B cell (primary cell): ENCODE data around the gene GATAD2B. TPM values are rescaled to one million over a fixed set of nuclear protein-coding genes. Genes with fewer than 3 reads are reported as not detected.

Experiments used
- ATAC-seq: fragments of 200-7000 bp; cut with Tn5 transposase; one replicate; pipeline ENCODE4 v1.10.0; 2021; ENCODE audit warnings: low read depth, mild to moderate bottlenecking, moderate number of reproducible peaks, moderate library complexity
- CTCF ChIA-PET: fragments of 350-600 bp; sonication (Branson Sonifier 250); formaldehyde crosslinking; loops from one replicate; lab custom pipeline; 2021; ENCODE audit warnings: antibody characterized with exemption, inconsistent platforms; lab: Charles Lee
- POLR2A ChIA-PET: fragments of 350-600 bp; sonication (Branson Sonifier 250); formaldehyde crosslinking; loops from one replicate; lab custom pipeline; 2021; ENCODE audit warnings: antibody characterized with exemption; lab: Charles Lee
- DNase-seq: peaks from one replicate; pipeline ENCODE4 v3.0.0; 2013
- H2AFZ ChIP-seq: 2 replicates; pipeline ENCODE4 v1.6.1; 2012; ENCODE audit warnings: mild to moderate bottlenecking, low read depth, low read length; ENCODE audit not compliant: insufficient read depth, poor library complexity, severe bottlenecking
- H3K27ac ChIP-seq, 2 donors: 1 replicate in 1 of 2; 2 replicates in 1 of 2; pipeline ENCODE4 v1.5.1; 2012 to 2013; ENCODE audit warnings: low read length in 2 of 2, mild to moderate bottlenecking in 2 of 2, moderate library complexity in 1 of 2
- H3K27me3 ChIP-seq, 4 experiments: fragments of 200-600 bp in 1 of 4; sonication (generic) in 1 of 4; replicated peaks in 1 of 4; 1 replicate in 2 of 4; 2 replicates in 2 of 4; pipeline versions ENCODE4 v1.6.1 to v1.7.0; 2013 to 2016; ENCODE audit warnings: low read length in 3 of 4, mild to moderate bottlenecking in 2 of 4, mixed read lengths in 1 of 4, moderate library complexity in 1 of 4; ENCODE audit not compliant: insufficient read depth in 4 of 4, control insufficient read depth in 3 of 4; ENCODE audit errors: control extremely low read depth in 1 of 4
- H3K36me3 ChIP-seq, 2 experiments: replicated peaks in 1 of 2; 1 replicate in 1 of 2; 2 replicates in 1 of 2; pipeline versions ENCODE4 v1.6.1 to v1.7.1; 2013; ENCODE audit warnings: low read length in 1 of 2; ENCODE audit not compliant: insufficient read depth in 2 of 2, control insufficient read depth in 1 of 2; ENCODE audit errors: control extremely low read depth in 1 of 2, extremely low read depth in 1 of 2
- H3K4me1 ChIP-seq, 2 donors: fragments of 200-600 bp in 1 of 2; sonication (generic) in 1 of 2; 1 replicate in 1 of 2; 2 replicates in 1 of 2; pipeline versions ENCODE4 v1.5.1 to v1.6.1; 2013 to 2017; ENCODE audit warnings: low read length in 2 of 2; ENCODE audit not compliant: control insufficient read depth in 2 of 2, insufficient read depth in 2 of 2
- H3K4me2 ChIP-seq: replicated peaks from 2 replicates; pipeline ENCODE3; 2012; ENCODE audit warnings: mild to moderate bottlenecking, low read depth, low read length; ENCODE audit not compliant: poor library complexity, severe bottlenecking
- H3K4me3 ChIP-seq, 5 experiments: fragments of 200-600 bp in 1 of 5; sonication (generic) in 1 of 5; 1 replicate in 3 of 5; 2 replicates in 2 of 5; pipeline versions ENCODE4 v1.5.1 to v1.7.0; 2011 to 2016; ENCODE audit warnings: low read length in 4 of 5, mild to moderate bottlenecking in 4 of 5, low read depth in 2 of 5, control low read depth in 1 of 5, moderate library complexity in 1 of 5; ENCODE audit not compliant: insufficient read depth in 1 of 5; ENCODE audit errors: control extremely low read depth in 1 of 5, extremely low read depth in 1 of 5
- H3K79me2 ChIP-seq: fragments of 200-600 bp; sonication (generic); one replicate; pipeline ENCODE4 v1.6.0; 2016; ENCODE audit warnings: low read length; ENCODE audit not compliant: control insufficient read depth, insufficient read depth
- H3K9ac ChIP-seq: fragments of 200-600 bp; sonication (generic); 2 replicates; pipeline ENCODE4 v1.6.1; 2017; ENCODE audit warnings: mild to moderate bottlenecking, low read length, moderate library complexity
- H3K9me3 ChIP-seq, 3 donors: one replicate each; pipeline versions ENCODE4 v1.6.1 to v1.7.1; 2013; ENCODE audit warnings: low read length in 2 of 3; ENCODE audit not compliant: control insufficient read depth in 2 of 3, insufficient read depth in 1 of 3; ENCODE audit errors: control extremely low read depth in 1 of 3
- H4K20me1 ChIP-seq: 2 replicates; pipeline ENCODE4 v1.6.0; 2012; ENCODE audit warnings: mild to moderate bottlenecking, low read length; ENCODE audit not compliant: insufficient read depth, control insufficient read depth, poor library complexity, severe bottlenecking
- H3K27ac Mint-ChIP-seq: one replicate; pipeline ENCODE4 v1.8.0; 2021; ENCODE audit warnings: mixed read lengths
- H3K27me3 Mint-ChIP-seq: one replicate; pipeline ENCODE4 v1.8.0; 2021; ENCODE audit warnings: mixed read lengths
- H3K4me1 Mint-ChIP-seq: one replicate; pipeline ENCODE4 v1.8.0; 2021; ENCODE audit warnings: mixed read lengths
- H3K4me3 Mint-ChIP-seq: one replicate; pipeline ENCODE4 v1.8.0; 2021; ENCODE audit warnings: mixed read lengths
- H3K9me3 Mint-ChIP-seq: one replicate; pipeline ENCODE4 v1.8.0; 2022; ENCODE audit warnings: mixed read lengths; ENCODE audit not compliant: insufficient read depth
- EZH2 ChIP-seq: IDR thresholded peaks from 2 replicates; pipeline ENCODE4 v1.6.1; 2012; ENCODE audit warnings: borderline replicate concordance, low read depth, mild to moderate bottlenecking, moderate library complexity, low read length; ENCODE audit not compliant: insufficient read depth, poor library complexity, severe bottlenecking
- WGBS: methylation state at CpG from one replicate; pipeline ENCODE4 v1.1.5; 2013; ENCODE audit warnings: missing lambda C conversion rate; ENCODE audit not compliant: insufficient coverage; 5-methylcytosine and 5-hydroxymethylcytosine counted together
- intact Hi-C: fragments of 100-400 bp; cut with micrococcal nuclease; formaldehyde crosslinking; loops from one replicate; pipeline ENCODE4 v1.10.0; 2022
- polyA plus RNA-seq: library from polyadenylated mRNA; depleted of rRNA; stranded (reverse); fragments of >200 nt; gene quantifications from 2 replicates; pipeline ENCODE4 v1.2.3, GENCODE V29; 2012
- total RNA-seq, 2 donors: library from RNA; stranded (reverse); fragments of 120-200 nt in 1 of 2; gene quantifications; 1 replicate in 1 of 2; 2 replicates in 1 of 2; pipeline versions ENCODE4 v1.2.3 to v1.2.4, GENCODE V29; 2013 to 2022
- TF ChIP-seq, protein P1 (sequence below): fragments of 200-600 bp; IDR thresholded peaks from one replicate; pipeline ENCODE4 v1.8.0; 2022; ENCODE audit warnings: antibody characterized with exemption, mild to moderate bottlenecking

GATAD2B gene
- total and polyA plus RNA-seq, 2 donors (not counting 1 experiment from before 2014, with no cell fraction given), result 16.7 to 105 TPM

DNA sequence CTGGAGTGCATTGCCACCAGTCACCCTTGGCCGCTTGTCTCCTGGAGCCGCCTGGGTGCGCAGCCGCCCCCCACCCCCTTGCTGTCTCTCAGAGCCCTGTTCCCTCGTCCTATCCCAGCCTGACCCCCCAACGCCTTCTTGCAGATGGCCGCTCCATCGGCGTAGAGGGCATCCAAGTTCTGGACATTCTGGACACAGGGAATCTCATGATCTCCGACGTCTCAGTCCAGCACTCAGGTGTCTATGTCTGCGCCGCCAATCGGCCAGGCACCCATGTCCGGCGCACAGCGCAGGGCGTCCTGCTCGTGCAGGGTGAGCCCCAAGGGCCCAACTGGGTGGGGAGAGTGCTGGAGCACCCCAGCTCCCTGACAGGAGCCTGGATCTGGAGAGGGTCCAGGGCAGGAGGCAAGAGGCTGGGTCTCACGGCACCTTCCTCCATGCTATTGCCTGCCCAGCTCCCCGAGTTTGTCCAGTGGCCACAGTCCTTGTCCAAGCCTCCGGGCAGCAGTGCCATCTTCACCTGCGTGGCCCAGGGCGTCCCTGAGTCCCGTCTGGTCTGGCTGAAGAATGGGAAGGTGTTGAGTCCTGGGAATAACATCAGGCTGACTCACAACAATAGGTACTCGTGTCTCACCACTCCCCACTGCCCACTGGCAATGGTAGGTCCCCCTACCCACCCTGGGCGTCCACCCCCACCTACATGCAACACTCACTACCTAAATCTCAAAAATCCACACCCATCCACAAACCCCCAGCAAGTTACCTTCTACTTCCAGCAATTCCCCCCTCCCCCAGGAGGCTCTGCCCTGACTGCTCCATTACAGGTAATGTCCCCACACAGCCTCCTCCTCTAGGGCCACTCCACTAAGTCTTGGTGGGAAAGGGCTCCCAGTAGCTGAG is 123.0 kb downstream of the GATAD2B start:
- H3K9ac ChIP-seq, result no peak overlapping the region
- H3K4me1 ChIP-seq, result peaks cover 9 to 27% of the 10 kb centered on the region in 2 donors
- Mint-ChIP-seq H3K9me3 (no peaks in the 10 kb centered on the region), H3K27ac (peak overlapping the region; percentile 26), H3K4me1 (peaks cover 23% of the 10 kb centered on the region), H3K4me3 (no peak overlapping the region), H3K27me3 (no peaks in the 10 kb centered on the region)
- H3K27me3 ChIP-seq, result no peaks in the 10 kb centered on the region
- no peaks in the 10 kb centered on the region for H3K9me3 ChIP-seq
- no peak overlapping the region for H2AFZ ChIP-seq
- ATAC-seq (no peak), DNase-seq (no peak)
- TF ChIP-seq, protein P1, sequence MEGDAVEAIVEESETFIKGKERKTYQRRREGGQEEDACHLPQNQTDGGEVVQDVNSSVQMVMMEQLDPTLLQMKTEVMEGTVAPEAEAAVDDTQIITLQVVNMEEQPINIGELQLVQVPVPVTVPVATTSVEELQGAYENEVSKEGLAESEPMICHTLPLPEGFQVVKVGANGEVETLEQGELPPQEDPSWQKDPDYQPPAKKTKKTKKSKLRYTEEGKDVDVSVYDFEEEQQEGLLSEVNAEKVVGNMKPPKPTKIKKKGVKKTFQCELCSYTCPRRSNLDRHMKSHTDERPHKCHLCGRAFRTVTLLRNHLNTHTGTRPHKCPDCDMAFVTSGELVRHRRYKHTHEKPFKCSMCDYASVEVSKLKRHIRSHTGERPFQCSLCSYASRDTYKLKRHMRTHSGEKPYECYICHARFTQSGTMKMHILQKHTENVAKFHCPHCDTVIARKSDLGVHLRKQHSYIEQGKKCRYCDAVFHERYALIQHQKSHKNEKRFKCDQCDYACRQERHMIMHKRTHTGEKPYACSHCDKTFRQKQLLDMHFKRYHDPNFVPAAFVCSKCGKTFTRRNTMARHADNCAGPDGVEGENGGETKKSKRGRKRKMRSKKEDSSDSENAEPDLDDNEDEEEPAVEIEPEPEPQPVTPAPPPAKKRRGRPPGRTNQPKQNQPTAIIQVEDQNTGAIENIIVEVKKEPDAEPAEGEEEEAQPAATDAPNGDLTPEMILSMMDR, result no peak
- TF ChIP-seq EZH2, result no peak
- H3K4me2 ChIP-seq, result no peak overlapping the region
- peaks cover 0 to 4% of the 10 kb centered on the region in 2 experiments for H3K36me3 ChIP-seq
- CTCF ChIA-PET, result interaction anchor here (3.5 to 6.6 kb wide), 2 partner anchors 146 to 186 kb away, joined by 12 to 103 read pairs; partner anchors contain the start of genes DENND4B and RAB13
- 94% methylated on average over 25 of the region's 27 CpGs for WGBS
- no peak overlapping the region for H3K4me3 ChIP-seq
- H3K27ac ChIP-seq, result no peak overlapping the region
- intact Hi-C loops, result no loop called here
- H3K79me2 ChIP-seq, result peaks cover 18% of the 10 kb centered on the region
- H4K20me1 ChIP-seq, result no peaks in the 10 kb centered on the region
- POLR2A ChIA-PET, result no interaction called here

DNA sequence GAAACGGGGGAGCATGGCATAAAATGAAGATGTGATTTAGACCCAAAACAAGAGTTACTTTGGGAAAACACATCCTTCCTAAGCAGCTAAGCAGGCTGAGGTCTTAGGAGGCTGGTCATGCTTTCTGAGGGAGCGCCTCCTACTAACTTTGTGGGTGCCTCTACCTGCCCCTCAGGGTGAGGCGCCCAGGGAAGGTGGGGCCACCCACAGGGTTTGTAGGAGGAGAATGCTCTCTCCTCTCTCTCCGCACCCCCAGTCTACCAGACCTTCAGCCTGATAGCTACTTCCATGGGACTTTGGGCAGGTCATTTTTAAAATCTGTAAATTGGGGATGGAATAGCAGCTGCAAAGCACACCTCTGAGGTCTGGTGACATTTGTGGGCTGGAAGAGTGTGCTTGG is 123.8 kb downstream of the GATAD2B start:
- TF ChIP-seq, protein P1, result no peak
- no peak for TF ChIP-seq EZH2
- no CpG with 5 or more reads among the region's 4 CpGs for WGBS
- Histone ChIP-seq H3K4me3 (no peak overlapping the region), H3K4me1 (peaks cover 3 to 20% of the 10 kb centered on the region in 2 donors), H3K79me2 (peaks cover 18% of the 10 kb centered on the region), H3K9ac (no peak overlapping the region), H3K27me3 (no peaks in the 10 kb centered on the region), H3K27ac (no peak overlapping the region), H3K36me3 (peaks cover 0 to 4% of the 10 kb centered on the region in 2 experiments), H2AFZ (no peak overlapping the region), H3K9me3 (no peaks in the 10 kb centered on the region), H4K20me1 (no peaks in the 10 kb centered on the region), H3K4me2 (no peak overlapping the region)
- ATAC-seq (no peak), DNase-seq (no peak)
- no peak overlapping the region for H3K27ac Mint-ChIP-seq
- CTCF ChIA-PET, result interaction anchor here (0.6 to 6.6 kb wide), 8 partner anchors 15 to 187 kb away, joined by 3 to 103 read pairs (median 10); partner anchors contain the start of genes DENND4B, JTB and RAB13
- no peak overlapping the region for H3K4me3 Mint-ChIP-seq
- POLR2A ChIA-PET, result no interaction called here
- H3K9me3 Mint-ChIP-seq, result no peaks in the 10 kb centered on the region
- H3K27me3 Mint-ChIP-seq, result no peaks in the 10 kb centered on the region
- peaks cover 17% of the 10 kb centered on the region for H3K4me1 Mint-ChIP-seq
- intact Hi-C loops, result no loop called here
